Measurements from ENCODE around the gene PRM2. TPM values are rescaled to one million over a fixed set of nuclear protein-coding genes. Genes with fewer than 3 reads are reported as not detected.
"Not testable (repeated sequence)": the region's sequence is repeated elsewhere in the genome, so short reads cannot be mapped to it uniquely, and the experiment has no call there.

PRM2 gene
- total and polyA plus RNA-seq, 2 experiments from 2014 or later = not detected

DNA sequence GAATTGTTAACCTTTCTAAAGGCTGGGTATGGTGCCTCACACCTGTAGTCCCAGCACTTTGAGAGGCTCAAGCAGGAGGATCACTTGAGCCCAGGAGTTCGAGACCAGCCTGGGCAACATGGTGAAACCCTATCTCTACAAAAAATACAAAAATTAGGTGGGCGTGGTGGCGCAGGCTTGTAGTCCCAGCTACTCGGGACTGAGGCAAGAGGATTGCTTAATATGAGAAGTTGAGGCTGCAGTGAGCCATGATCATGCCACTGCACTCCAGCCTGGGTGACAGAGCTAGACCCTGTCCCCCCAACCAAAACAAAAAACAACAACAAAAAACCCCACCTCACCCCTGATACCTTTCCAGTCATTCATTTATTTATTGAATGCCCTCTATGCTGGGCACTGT, 13.4 kb upstream of the PRM2 start:
- H3F3A ChIP-seq (replicated peaks; ENCODE audit: low read depth); H3K36me3 Mint-ChIP-seq (ENCODE audit: low read depth); H3K27me3 Mint-ChIP-seq (ENCODE audit: insufficient read depth, low read depth, poor library complexity); H3K27ac ChIP-seq (ENCODE audit: low read depth); H4K20me1 ChIP-seq (replicated peaks; ENCODE audit: insufficient read depth); H3K4me1 ChIP-seq (ENCODE audit: insufficient read depth); H2AFZ ChIP-seq; H3K4me3 ChIP-seq; H3K36me3 ChIP-seq (ENCODE audit: insufficient read depth); H3K27me3 ChIP-seq (ENCODE audit: insufficient read depth); DNase-seq (ENCODE audit: low spot score); H3K9me2 ChIP-seq (ENCODE audit: insufficient read depth); H3K79me2 ChIP-seq (replicated peaks; ENCODE audit: insufficient read depth); H3K27ac Mint-ChIP-seq; H3K4me3 Mint-ChIP-seq; H3K9me3 Mint-ChIP-seq; ATAC-seq; H3K4me2 ChIP-seq: not testable (repeated sequence)
- H3K4me1 Mint-ChIP-seq = peaks cover 14% of the 10 kb centered on the region

DNA sequence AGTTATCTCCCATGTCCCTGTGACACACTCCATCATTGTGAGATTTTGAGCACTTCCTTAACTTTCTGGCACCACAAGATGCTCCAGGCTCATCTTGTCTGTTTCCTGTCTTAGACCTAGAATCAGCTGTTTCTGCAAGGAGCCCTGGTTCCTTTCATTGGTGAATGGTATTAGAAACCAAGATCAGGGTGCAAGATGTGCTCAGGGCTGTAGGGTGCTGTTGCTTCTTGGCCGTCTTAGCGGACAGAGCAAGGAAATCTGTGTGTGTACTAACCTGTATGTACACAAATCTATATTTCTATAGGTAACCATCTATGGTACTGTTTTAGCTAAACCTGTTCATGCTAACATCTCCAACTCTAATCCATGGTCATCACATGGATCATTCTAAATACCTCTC, 12.9 kb upstream of the PRM2 start:
- H3K4me1 Mint-ChIP-seq = peaks cover 14% of the 10 kb centered on the region
- Histone ChIP-seq H3K27ac (ENCODE audit: low read depth) (no peak overlapping the region), H3K4me3 (no peak overlapping the region), H3K9me2 (ENCODE audit: insufficient read depth) (no peaks in the 10 kb centered on the region), H2AFZ (peak overlapping the region; percentile 78; the same call in 1 of the 2 replicates), H3K36me3 (ENCODE audit: insufficient read depth) (no peaks in the 10 kb centered on the region), H3K79me2 (replicated peaks; ENCODE audit: insufficient read depth) (no peaks in the 10 kb centered on the region), H3K4me2 (no peak overlapping the region), H4K20me1 (replicated peaks; ENCODE audit: insufficient read depth) (no peaks in the 10 kb centered on the region), H3K4me1 (ENCODE audit: insufficient read depth) (peaks cover 4% of the 10 kb centered on the region; the same call in 1 of the 2 replicates), H3F3A (replicated peaks; ENCODE audit: low read depth) (0 out of 2 replicates have a peak, but pooled peaks cover 2% of the 10 kb centered on the region), H3K27me3 (ENCODE audit: insufficient read depth) (no peaks in the 10 kb centered on the region)
- H3K27ac Mint-ChIP-seq = no peak overlapping the region
- no peaks in the 10 kb centered on the region for H3K36me3 Mint-ChIP-seq (ENCODE audit: low read depth)
- DNase-seq (ENCODE audit: low spot score) (no peak), ATAC-seq (no peak)
- H3K27me3 Mint-ChIP-seq (ENCODE audit: insufficient read depth, low read depth, poor library complexity) = peaks cover 6% of the 10 kb centered on the region
- H3K9me3 Mint-ChIP-seq = no peaks in the 10 kb centered on the region
- no peak overlapping the region for H3K4me3 Mint-ChIP-seq
- TF ChIP-seq POLR2AphosphoS5 (IDR thresholded peaks at IDR 0.05; ENCODE audit: low read depth) = no peak
- no peak for TF ChIP-seq EZH2 (IDR thresholded peaks at IDR 0.05; ENCODE audit: low read depth, unreplicated experiment)
- TF ChIP-seq, protein P1, sequence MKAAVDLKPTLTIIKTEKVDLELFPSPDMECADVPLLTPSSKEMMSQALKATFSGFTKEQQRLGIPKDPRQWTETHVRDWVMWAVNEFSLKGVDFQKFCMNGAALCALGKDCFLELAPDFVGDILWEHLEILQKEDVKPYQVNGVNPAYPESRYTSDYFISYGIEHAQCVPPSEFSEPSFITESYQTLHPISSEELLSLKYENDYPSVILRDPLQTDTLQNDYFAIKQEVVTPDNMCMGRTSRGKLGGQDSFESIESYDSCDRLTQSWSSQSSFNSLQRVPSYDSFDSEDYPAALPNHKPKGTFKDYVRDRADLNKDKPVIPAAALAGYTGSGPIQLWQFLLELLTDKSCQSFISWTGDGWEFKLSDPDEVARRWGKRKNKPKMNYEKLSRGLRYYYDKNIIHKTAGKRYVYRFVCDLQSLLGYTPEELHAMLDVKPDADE (IDR thresholded peaks at IDR 0.05) = no peak
- TF ChIP-seq STAT1 (IDR thresholded peaks at IDR 0.05; ENCODE audit: unreplicated experiment) = no peak
- TF ChIP-seq, protein P2, sequence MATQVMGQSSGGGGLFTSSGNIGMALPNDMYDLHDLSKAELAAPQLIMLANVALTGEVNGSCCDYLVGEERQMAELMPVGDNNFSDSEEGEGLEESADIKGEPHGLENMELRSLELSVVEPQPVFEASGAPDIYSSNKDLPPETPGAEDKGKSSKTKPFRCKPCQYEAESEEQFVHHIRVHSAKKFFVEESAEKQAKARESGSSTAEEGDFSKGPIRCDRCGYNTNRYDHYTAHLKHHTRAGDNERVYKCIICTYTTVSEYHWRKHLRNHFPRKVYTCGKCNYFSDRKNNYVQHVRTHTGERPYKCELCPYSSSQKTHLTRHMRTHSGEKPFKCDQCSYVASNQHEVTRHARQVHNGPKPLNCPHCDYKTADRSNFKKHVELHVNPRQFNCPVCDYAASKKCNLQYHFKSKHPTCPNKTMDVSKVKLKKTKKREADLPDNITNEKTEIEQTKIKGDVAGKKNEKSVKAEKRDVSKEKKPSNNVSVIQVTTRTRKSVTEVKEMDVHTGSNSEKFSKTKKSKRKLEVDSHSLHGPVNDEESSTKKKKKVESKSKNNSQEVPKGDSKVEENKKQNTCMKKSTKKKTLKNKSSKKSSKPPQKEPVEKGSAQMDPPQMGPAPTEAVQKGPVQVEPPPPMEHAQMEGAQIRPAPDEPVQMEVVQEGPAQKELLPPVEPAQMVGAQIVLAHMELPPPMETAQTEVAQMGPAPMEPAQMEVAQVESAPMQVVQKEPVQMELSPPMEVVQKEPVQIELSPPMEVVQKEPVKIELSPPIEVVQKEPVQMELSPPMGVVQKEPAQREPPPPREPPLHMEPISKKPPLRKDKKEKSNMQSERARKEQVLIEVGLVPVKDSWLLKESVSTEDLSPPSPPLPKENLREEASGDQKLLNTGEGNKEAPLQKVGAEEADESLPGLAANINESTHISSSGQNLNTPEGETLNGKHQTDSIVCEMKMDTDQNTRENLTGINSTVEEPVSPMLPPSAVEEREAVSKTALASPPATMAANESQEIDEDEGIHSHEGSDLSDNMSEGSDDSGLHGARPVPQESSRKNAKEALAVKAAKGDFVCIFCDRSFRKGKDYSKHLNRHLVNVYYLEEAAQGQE (IDR thresholded peaks at IDR 0.05; ENCODE audit: unreplicated experiment) = no peak
- TF ChIP-seq JUNB (IDR thresholded peaks at IDR 0.05; ENCODE audit: unreplicated experiment) = no peak
- no peak for TF ChIP-seq ZNF331 (CRISPR knock-in tag; IDR thresholded peaks at IDR 0.05; ENCODE audit: low read depth)
- TF ChIP-seq EZH2phosphoT487 (IDR thresholded peaks at IDR 0.05; ENCODE audit: unreplicated experiment) = no peak
- TF ChIP-seq, protein P3, sequence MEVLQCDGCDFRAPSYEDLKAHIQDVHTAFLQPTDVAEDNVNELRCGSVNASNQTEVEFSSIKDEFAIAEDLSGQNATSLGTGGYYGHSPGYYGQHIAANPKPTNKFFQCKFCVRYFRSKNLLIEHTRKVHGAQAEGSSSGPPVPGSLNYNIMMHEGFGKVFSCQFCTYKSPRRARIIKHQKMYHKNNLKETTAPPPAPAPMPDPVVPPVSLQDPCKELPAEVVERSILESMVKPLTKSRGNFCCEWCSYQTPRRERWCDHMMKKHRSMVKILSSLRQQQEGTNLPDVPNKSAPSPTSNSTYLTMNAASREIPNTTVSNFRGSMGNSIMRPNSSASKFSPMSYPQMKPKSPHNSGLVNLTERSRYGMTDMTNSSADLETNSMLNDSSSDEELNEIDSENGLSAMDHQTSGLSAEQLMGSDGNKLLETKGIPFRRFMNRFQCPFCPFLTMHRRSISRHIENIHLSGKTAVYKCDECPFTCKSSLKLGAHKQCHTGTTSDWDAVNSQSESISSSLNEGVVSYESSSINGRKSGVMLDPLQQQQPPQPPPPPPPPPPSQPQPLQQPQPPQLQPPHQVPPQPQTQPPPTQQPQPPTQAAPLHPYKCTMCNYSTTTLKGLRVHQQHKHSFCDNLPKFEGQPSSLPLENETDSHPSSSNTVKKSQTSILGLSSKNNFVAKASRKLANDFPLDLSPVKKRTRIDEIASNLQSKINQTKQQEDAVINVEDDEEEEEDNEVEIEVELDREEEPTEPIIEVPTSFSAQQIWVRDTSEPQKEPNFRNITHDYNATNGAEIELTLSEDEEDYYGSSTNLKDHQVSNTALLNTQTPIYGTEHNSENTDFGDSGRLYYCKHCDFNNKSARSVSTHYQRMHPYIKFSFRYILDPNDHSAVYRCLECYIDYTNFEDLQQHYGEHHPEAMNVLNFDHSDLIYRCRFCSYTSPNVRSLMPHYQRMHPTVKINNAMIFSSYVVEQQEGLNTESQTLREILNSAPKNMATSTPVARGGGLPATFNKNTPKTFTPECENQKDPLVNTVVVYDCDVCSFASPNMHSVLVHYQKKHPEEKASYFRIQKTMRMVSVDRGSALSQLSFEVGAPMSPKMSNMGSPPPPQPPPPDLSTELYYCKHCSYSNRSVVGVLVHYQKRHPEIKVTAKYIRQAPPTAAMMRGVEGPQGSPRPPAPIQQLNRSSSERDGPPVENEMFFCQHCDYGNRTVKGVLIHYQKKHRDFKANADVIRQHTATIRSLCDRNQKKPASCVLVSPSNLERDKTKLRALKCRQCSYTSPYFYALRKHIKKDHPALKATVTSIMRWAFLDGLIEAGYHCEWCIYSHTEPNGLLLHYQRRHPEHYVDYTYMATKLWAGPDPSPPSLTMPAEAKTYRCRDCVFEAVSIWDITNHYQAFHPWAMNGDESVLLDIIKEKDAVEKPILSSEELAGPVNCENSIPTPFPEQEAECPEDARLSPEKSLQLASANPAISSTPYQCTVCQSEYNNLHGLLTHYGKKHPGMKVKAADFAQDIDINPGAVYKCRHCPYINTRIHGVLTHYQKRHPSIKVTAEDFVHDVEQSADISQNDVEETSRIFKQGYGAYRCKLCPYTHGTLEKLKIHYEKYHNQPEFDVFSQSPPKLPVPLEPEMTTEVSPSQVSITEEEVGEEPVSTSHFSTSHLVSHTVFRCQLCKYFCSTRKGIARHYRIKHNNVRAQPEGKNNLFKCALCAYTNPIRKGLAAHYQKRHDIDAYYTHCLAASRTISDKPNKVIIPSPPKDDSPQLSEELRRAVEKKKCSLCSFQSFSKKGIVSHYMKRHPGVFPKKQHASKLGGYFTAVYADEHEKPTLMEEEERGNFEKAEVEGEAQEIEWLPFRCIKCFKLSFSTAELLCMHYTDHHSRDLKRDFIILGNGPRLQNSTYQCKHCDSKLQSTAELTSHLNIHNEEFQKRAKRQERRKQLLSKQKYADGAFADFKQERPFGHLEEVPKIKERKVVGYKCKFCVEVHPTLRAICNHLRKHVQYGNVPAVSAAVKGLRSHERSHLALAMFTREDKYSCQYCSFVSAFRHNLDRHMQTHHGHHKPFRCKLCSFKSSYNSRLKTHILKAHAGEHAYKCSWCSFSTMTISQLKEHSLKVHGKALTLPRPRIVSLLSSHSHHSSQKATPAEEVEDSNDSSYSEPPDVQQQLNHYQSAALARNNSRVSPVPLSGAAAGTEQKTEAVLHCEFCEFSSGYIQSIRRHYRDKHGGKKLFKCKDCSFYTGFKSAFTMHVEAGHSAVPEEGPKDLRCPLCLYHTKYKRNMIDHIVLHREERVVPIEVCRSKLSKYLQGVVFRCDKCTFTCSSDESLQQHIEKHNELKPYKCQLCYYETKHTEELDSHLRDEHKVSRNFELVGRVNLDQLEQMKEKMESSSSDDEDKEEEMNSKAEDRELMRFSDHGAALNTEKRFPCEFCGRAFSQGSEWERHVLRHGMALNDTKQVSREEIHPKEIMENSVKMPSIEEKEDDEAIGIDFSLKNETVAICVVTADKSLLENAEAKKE (CRISPR knock-in tag; IDR thresholded peaks at IDR 0.05) = no peak
- TF ChIP-seq ZNF114 (CRISPR knock-in tag; IDR thresholded peaks at IDR 0.05) = no peak
- no peak for TF ChIP-seq NANOG (IDR thresholded peaks at IDR 0.05; ENCODE audit: borderline replicate concordance)
- no peak for TF ChIP-seq CREB1 (CRISPR knock-in tag; IDR thresholded peaks at IDR 0.05; ENCODE audit: low read depth)
